ENCODE measurements around the gene CORO2A.
"Not testable (repeated sequence)": the region's sequence is repeated elsewhere in the genome, so short reads cannot be mapped to it uniquely, and the experiment has no call there.

CORO2A gene

GRCh38 chr9:98190757-98191105 lies 1.7 kb downstream of the CORO2A start:
- DNase-seq (ENCODE audit: low read depth) = no peak

GRCh38 chr9:98189412-98189811 lies 3.0 kb downstream of the CORO2A start:
- no peak for DNase-seq (ENCODE audit: low read depth)

- DNase-seq (ENCODE audit: low read depth) = no peak
Observed at GRCh38 chr9:98187926-98188325, 4.5 kb downstream of the CORO2A start.

- no peak for DNase-seq (ENCODE audit: low read depth)
Observed at GRCh38 chr9:98186236-98186635, 6.2 kb downstream of the CORO2A start.

GRCh38 chr9:98185611-98186171 lies 6.7 kb downstream of the CORO2A start:
- no peak for DNase-seq (ENCODE audit: low read depth)

- no peak for DNase-seq (ENCODE audit: low read depth)
Observed at GRCh38 chr9:98185021-98185567, 7.3 kb downstream of the CORO2A start.

GRCh38 chr9:98184326-98184725 lies 8.1 kb downstream of the CORO2A start:
- DNase-seq (ENCODE audit: low read depth) = no peak

- no peak for DNase-seq (ENCODE audit: low read depth)
Observed at GRCh38 chr9:98182889-98183599, 9.4 kb downstream of the CORO2A start.

GRCh38 chr9:98182069-98182820 lies 10.2 kb downstream of the CORO2A start:
- no peak for DNase-seq (ENCODE audit: low read depth)

GRCh38 chr9:98181746-98182068 lies 10.7 kb downstream of the CORO2A start:
- DNase-seq (ENCODE audit: low read depth) = no peak

- DNase-seq (ENCODE audit: low read depth) = no peak
Observed at GRCh38 chr9:98180996-98181395, 11.4 kb downstream of the CORO2A start.

GRCh38 chr9:98178874-98179850 lies 13.3 kb downstream of the CORO2A start:
- no peak for DNase-seq (ENCODE audit: low read depth)

GRCh38 chr9:98176391-98177259 lies 15.8 kb downstream of the CORO2A start:
- no peak for DNase-seq (ENCODE audit: low read depth)

- no peak for DNase-seq (ENCODE audit: low read depth)
Observed at GRCh38 chr9:98175762-98176161, 16.7 kb downstream of the CORO2A start.

GRCh38 chr9:98175028-98175569 lies 17.3 kb downstream of the CORO2A start:
- no peak for DNase-seq (ENCODE audit: low read depth)

GRCh38 chr9:98174502-98174918 lies 17.9 kb downstream of the CORO2A start:
- DNase-seq (ENCODE audit: low read depth) = not testable (repeated sequence)

GRCh38 chr9:98173181-98173580 lies 19.3 kb downstream of the CORO2A start:
- no peak for DNase-seq (ENCODE audit: low read depth)

- no peak for DNase-seq (ENCODE audit: low read depth)
Observed at GRCh38 chr9:98172604-98173003, 19.8 kb downstream of the CORO2A start.

- DNase-seq (ENCODE audit: low read depth) = no peak
Observed at GRCh38 chr9:98171176-98171925, 21.1 kb downstream of the CORO2A start.

- peak; percentile 13 for DNase-seq (ENCODE audit: low read depth)
Observed at GRCh38 chr9:98168941-98169488, 23.4 kb downstream of the CORO2A start.
